Psoas muscle (tissue), 8 donors: Measurements from ENCODE around the gene ADCY2. TPM values are rescaled to one million over a fixed set of nuclear protein-coding genes. Genes with fewer than 3 reads are reported as not detected.

Experiments used
- ATAC-seq, 4 donors: fragments of 200-7000 bp; cut with Tn5 transposase; one replicate each; pipeline ENCODE4 v1.9.1; 2020; ENCODE audit warnings: moderate library complexity in 3 of 4, mild to moderate bottlenecking in 2 of 4
- DNase-seq, 2 donors: peaks; one replicate each; pipeline ENCODE4 v3.0.0-alpha.2; 2020
- H3K27ac ChIP-seq: fragments of 200-600 bp; one replicate; pipeline ENCODE4 v1.8.0; 2022
- H3K27me3 ChIP-seq, 3 donors: fragments of 200-600 bp in 1 of 3; one replicate each; pipeline versions ENCODE4 v1.6.1 to v1.8.0; 2013 to 2022; ENCODE audit warnings: low read length in 2 of 3, mild to moderate bottlenecking in 2 of 3, moderate library complexity in 1 of 3; ENCODE audit not compliant: insufficient read depth in 3 of 3
- H3K36me3 ChIP-seq, 2 donors: fragments of 200-600 bp in 1 of 2; one replicate each; pipeline versions ENCODE4 v1.6.1 to v1.8.0; 2013 to 2022; ENCODE audit warnings: low read depth in 1 of 2, mild to moderate bottlenecking in 1 of 2, moderate library complexity in 1 of 2; ENCODE audit not compliant: insufficient read depth in 1 of 2
- H3K4me1 ChIP-seq: fragments of 200-600 bp; one replicate; pipeline ENCODE4 v1.8.0; 2022
- H3K4me3 ChIP-seq: fragments of 200-600 bp; one replicate; pipeline ENCODE4 v1.8.0; 2022; ENCODE audit warnings: mild to moderate bottlenecking
- H3K9me3 ChIP-seq: fragments of 200-600 bp; one replicate; pipeline ENCODE4 v1.8.0; 2022
- WGBS, 3 donors: extraction: QIAGEN DNeasy Blood & Tissue Kit; methylation state at CpG; one replicate each; pipeline versions ENCODE4 v1.1.6 to v1.1.7; 2013; 5-methylcytosine and 5-hydroxymethylcytosine counted together
- intact Hi-C, 2 donors: fragments of 100-400 bp; cut with DNase I; formaldehyde crosslinking; loops; one replicate each; pipeline versions ENCODE4 v1.11.0 to v1.14.2; 2022
- polyA plus RNA-seq, 3 donors: library from polyadenylated mRNA; stranded (reverse); fragments of 200-250 nt; gene quantifications; one replicate each; pipeline ENCODE4 v1.2.3, GENCODE V29; 2013
- total RNA-seq, 4 donors: library from RNA; stranded (reverse); fragmentation: NEBNext Ultra II Directional in 2 of 4; extraction: Animal tissue kit (Norgen Biotek cat#: 25700) in 2 of 4; gene quantifications; one replicate each; pipeline versions ENCODE4 v1.2.1 to v1.2.4, GENCODE V29; 2021 to 2023
- TF ChIP-seq, protein P1 (sequence below): fragments of 200-600 bp; IDR thresholded peaks from one replicate; pipeline ENCODE4 v1.8.0; 2022; ENCODE audit warnings: antibody characterized with exemption
- donor health status: healthy with polysubstance abuse.
- donor health status: DM: no; HTN: no; CAD: no; lungs with moderate emphysema.
- donor health status: Bipolar disorder and iron deficiency.
- donor health status: healthy.
- donor health status: DM: yes; HTN: yes; CAD: no.
- donor health status: DM: no; HTN: no; CAD: no.
- donor health status: DM: no; HTN: no; CAD: no.
- donor health status: DM: yes; HTN: yes; CAD: no.

The ADCY2 gene
- total and polyA plus RNA-seq, 7 donors = 24.3 to 91.4 (median 55.1) TPM

DNA sequence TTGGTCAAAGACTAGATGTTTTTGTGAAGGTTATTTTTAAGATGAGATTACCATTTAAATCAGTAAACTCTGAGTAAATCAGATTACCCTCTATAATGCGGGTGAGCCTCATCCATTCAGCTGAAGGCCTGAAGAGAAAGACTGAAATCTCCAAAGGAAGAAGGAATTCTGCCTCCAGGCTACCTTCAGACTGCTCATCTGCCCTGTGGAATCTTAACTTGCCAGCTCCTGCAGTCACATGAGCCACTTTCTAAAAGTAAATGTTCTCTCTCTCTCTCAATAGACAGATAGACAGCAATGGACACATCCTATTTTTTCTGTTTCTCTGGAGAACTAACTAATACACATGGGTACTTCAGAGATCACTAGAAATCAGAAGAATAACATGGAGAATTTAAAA is 272.2 kb downstream of the ADCY2 start:
- 94 to 96% (median 94%) methylated on average over 1 of the region's 1 CpG for whole genome bisulfite sequencing, 3 donors
- intact Hi-C loops = no loop called here
- DNase-seq (no peak), ATAC-seq (peak in 3 of 4 donors; percentile 56 to 71 (median 70))
- H3K4me1 ChIP-seq = peaks cover 32% of the 10 kb centered on the region
- no peaks in the 10 kb centered on the region for H3K36me3 ChIP-seq
- H3K9me3 ChIP-seq = no peaks in the 10 kb centered on the region
- peak overlapping the region; percentile 48 for H3K27ac ChIP-seq
- TF ChIP-seq, protein P1, sequence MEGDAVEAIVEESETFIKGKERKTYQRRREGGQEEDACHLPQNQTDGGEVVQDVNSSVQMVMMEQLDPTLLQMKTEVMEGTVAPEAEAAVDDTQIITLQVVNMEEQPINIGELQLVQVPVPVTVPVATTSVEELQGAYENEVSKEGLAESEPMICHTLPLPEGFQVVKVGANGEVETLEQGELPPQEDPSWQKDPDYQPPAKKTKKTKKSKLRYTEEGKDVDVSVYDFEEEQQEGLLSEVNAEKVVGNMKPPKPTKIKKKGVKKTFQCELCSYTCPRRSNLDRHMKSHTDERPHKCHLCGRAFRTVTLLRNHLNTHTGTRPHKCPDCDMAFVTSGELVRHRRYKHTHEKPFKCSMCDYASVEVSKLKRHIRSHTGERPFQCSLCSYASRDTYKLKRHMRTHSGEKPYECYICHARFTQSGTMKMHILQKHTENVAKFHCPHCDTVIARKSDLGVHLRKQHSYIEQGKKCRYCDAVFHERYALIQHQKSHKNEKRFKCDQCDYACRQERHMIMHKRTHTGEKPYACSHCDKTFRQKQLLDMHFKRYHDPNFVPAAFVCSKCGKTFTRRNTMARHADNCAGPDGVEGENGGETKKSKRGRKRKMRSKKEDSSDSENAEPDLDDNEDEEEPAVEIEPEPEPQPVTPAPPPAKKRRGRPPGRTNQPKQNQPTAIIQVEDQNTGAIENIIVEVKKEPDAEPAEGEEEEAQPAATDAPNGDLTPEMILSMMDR = no peak
- no peak overlapping the region for H3K4me3 ChIP-seq
- no peaks in the 10 kb centered on the region for H3K27me3 ChIP-seq

DNA sequence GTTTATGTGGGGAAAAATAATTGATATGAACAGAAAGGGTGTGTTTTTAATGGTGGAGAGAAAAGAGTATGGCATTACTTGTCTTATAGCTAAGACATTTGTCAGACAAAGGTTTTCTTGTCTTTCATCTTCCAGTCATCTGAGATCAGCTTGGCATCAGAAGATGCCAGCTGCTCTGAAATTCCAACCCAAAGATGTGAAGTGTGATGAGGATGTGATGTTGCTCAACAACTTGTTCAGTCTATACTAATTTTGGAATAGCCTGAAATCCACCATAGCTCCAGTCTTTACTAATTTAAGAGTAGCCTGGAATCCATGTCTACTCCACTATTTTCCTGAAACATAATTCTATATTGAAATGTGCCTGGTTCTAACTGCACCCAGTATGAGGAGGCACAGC is 272.7 kb downstream of the ADCY2 start:
- peak; percentile 47 to 74 (median 62) for ATAC-seq
- H3K9me3 ChIP-seq = no peaks in the 10 kb centered on the region
- no peaks in the 10 kb centered on the region for H3K27me3 ChIP-seq
- intact Hi-C loops = no loop called here
- H3K36me3 ChIP-seq = no peaks in the 10 kb centered on the region
- no peak overlapping the region for H3K4me3 ChIP-seq
- peak overlapping the region; percentile 48 for H3K27ac ChIP-seq
- H3K4me1 ChIP-seq = peaks cover 35% of the 10 kb centered on the region
- DNase-seq = no peak
- TF ChIP-seq, protein P1 = no peak

DNA sequence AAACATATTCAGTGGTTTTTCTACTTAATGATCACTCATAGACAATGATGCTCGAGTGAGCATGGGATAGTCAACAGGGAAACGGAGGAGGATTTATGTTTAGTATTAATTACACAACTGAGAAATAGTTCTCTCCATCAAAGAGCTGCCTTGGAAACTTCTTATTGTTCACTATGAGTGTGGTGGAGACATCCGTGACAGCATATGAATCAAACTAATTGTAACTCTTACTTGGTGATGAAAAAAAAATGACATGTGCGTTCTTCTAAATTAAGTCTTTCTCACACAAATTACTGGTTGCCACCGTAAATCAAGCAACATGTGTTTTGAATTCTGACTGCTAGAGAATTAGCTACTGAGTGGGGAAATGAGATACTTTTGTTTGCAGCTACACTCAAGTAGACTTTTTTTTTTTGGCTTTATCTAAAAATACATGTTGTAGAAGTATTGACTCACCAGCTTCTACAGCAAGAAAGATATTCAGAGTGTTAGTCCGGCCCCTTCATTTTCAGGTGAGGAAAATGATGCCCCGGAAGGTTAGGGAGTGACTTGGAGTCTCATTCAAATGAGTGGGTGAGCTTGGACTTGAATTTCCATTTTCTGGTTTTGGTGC is 275.5 kb downstream of the ADCY2 start:
- no peak for ATAC-seq
- TF ChIP-seq, protein P1 = no peak

DNA sequence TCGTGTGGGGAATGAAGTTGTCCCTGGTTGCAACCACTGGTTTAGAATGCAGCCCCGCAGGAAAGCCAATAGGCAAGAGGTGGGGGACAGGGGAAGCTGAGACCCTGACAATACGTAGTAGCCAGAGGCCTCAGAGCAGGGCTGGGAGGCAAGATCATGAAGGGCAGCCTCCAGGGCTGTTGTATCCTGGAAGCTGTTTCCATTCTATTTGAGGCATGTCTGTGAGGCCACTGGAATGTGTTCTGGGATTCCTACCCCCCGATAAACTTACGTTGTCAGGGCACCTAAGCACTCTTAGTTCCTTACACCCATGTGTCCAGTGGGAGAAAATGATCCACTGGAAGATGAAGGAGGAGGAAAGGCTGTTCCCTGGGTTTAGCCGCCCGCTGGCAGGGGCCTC is 277.7 kb downstream of the ADCY2 start:
- H3K36me3 ChIP-seq = no peaks in the 10 kb centered on the region
- ATAC-seq = peak; percentile 75 to 87 (median 80)
- 47 to 71% (median 58%) methylated on average over 7 of the region's 7 CpGs for WGBS, 3 donors

More for the DNA sequence above, 275.5 kb downstream of the ADCY2 start:
- H3K4me1 ChIP-seq = peaks cover 52% of the 10 kb centered on the region
- WGBS, 3 donors = 57 to 71% (median 64%) methylated on average over 7 of the region's 7 CpGs
- H3K4me3 ChIP-seq = no peak overlapping the region
- H3K27ac ChIP-seq = no peak overlapping the region
- intact Hi-C loops = no loop called here
- H3K9me3 ChIP-seq = no peaks in the 10 kb centered on the region
- no peaks in the 10 kb centered on the region for H3K27me3 ChIP-seq
- H3K36me3 ChIP-seq = no peaks in the 10 kb centered on the region
- no peak for DNase-seq

More for the DNA sequence above, 277.7 kb downstream of the ADCY2 start:
- Histone ChIP-seq H3K4me1 (peaks cover 58% of the 10 kb centered on the region), H3K9me3 (no peaks in the 10 kb centered on the region), H3K4me3 (no peak overlapping the region), H3K27me3 (no peaks in the 10 kb centered on the region), H3K27ac (peak overlapping the region; percentile 69)
- TF ChIP-seq, protein P1 = no peak
- no peak for DNase-seq
- intact Hi-C loops = no loop called here
